HG03442 (cell line): ENCODE results near the gene TSHZ2.
"Not testable (repeated sequence)": the region's sequence is repeated elsewhere in the genome, so short reads cannot be mapped to it uniquely, and the experiment has no call there.

ENCODE experiments used
- ATAC-seq: cut with Tn5 transposase; IDR thresholded peaks from one replicate; pipeline ENCODE4 v1.9.1; 2021; ENCODE audit warnings: mild to moderate bottlenecking, moderate library complexity; ENCODE audit not compliant: unreplicated experiment

The TSHZ2 gene

GRCh38 chr20:53427951-53428350 is 455.8 kb downstream of the TSHZ2 start:
- no peak for ATAC-seq

- ATAC-seq, result no peak
Measured at GRCh38 chr20:53428588-53428987, 456.4 kb downstream of the TSHZ2 start.

GRCh38 chr20:53428996-53429395 is 456.8 kb downstream of the TSHZ2 start:
- ATAC-seq, result no peak

- ATAC-seq, result no peak
Measured at GRCh38 chr20:53434662-53435061, 462.5 kb downstream of the TSHZ2 start.

- ATAC-seq, result not testable (repeated sequence)
Measured at GRCh38 chr20:53436927-53437326, 464.8 kb downstream of the TSHZ2 start.

- no peak for ATAC-seq
Measured at GRCh38 chr20:53438368-53438767, 466.2 kb downstream of the TSHZ2 start.

- no peak for ATAC-seq
Measured at GRCh38 chr20:53439046-53439445, 466.9 kb downstream of the TSHZ2 start.

GRCh38 chr20:53439616-53440015 is 467.5 kb downstream of the TSHZ2 start:
- no peak for ATAC-seq

GRCh38 chr20:53444401-53445149 is 472.4 kb downstream of the TSHZ2 start:
- ATAC-seq, result no peak

- ATAC-seq, result no peak
Measured at GRCh38 chr20:53445321-53445731, 473.2 kb downstream of the TSHZ2 start.

- ATAC-seq, result no peak
Measured at GRCh38 chr20:53445932-53446331, 473.8 kb downstream of the TSHZ2 start.

GRCh38 chr20:53447316-53447715 is 475.2 kb downstream of the TSHZ2 start:
- ATAC-seq, result no peak

- no peak for ATAC-seq
Measured at GRCh38 chr20:53448426-53448825, 476.3 kb downstream of the TSHZ2 start.

GRCh38 chr20:53448875-53449274 is 476.7 kb downstream of the TSHZ2 start:
- ATAC-seq, result no peak

- ATAC-seq, result no peak
Measured at GRCh38 chr20:53453076-53453475, 480.9 kb downstream of the TSHZ2 start.

- ATAC-seq, result no peak
Measured at GRCh38 chr20:53454675-53455276, 482.6 kb downstream of the TSHZ2 start.

GRCh38 chr20:53463101-53463972 is 491.2 kb downstream of the TSHZ2 start:
- ATAC-seq, result no peak

- ATAC-seq, result no peak
Measured at GRCh38 chr20:53466279-53466678, 494.1 kb downstream of the TSHZ2 start.

GRCh38 chr20:53468587-53468986 is 496.4 kb downstream of the TSHZ2 start:
- no peak for ATAC-seq

GRCh38 chr20:53472859-53473258 is 500.7 kb downstream of the TSHZ2 start:
- not testable (repeated sequence) for ATAC-seq

- ATAC-seq, result no peak
Measured at GRCh38 chr20:53480913-53481312, 508.8 kb downstream of the TSHZ2 start.
